ENCODE data around the gene ZP2. TPM values are rescaled to one million over a fixed set of nuclear protein-coding genes. Genes with fewer than 3 reads are reported as not detected.
"Not testable (repeated sequence)": the region's sequence is repeated elsewhere in the genome, so short reads cannot be mapped to it uniquely, and the experiment has no call there.

ZP2 gene
- 0.23 TPM in 1 of 2 replicates, not detected in the other for total RNA-seq

GRCh38 chr16:21211486-21211885, at the start of gene ZP2:
ZP2 (minus strand) TSS chr16:21211574; CDS start chr16:21211547, 27 bp downstream.
- no peak for DNase-seq

- no peak for DNase-seq
Measured at GRCh38 chr16:21257284-21257683, 45.9 kb upstream of the ZP2 start.

GRCh38 chr16:21256636-21257035, 45.3 kb upstream of the ZP2 start:
- DNase-seq, result no peak

- no peak for DNase-seq
Measured at GRCh38 chr16:21253470-21253869, 42.1 kb upstream of the ZP2 start.

GRCh38 chr16:21250072-21250923, 38.9 kb upstream of the ZP2 start:
- no peak for DNase-seq

GRCh38 chr16:21248179-21248578, 36.8 kb upstream of the ZP2 start:
- DNase-seq, result not testable (repeated sequence)

- no peak for DNase-seq
Measured at GRCh38 chr16:21244518-21245215, 33.3 kb upstream of the ZP2 start.

GRCh38 chr16:21242756-21243155, 31.4 kb upstream of the ZP2 start:
- DNase-seq, result no peak

GRCh38 chr16:21239646-21240045, 28.3 kb upstream of the ZP2 start:
- no peak for DNase-seq

GRCh38 chr16:21236831-21237230, 25.5 kb upstream of the ZP2 start:
- no peak for DNase-seq

GRCh38 chr16:21235199-21235585, 23.8 kb upstream of the ZP2 start:
- no peak for DNase-seq

GRCh38 chr16:21233521-21234150, 22.3 kb upstream of the ZP2 start, which contains the start of gene ANKS4B:
ANKS4B (plus strand) TSS chr16:21233699; CDS start chr16:21233738, 39 bp downstream.
- DNase-seq, result no peak

GRCh38 chr16:21233045-21233520, 21.7 kb upstream of the ZP2 start:
- DNase-seq, result no peak

- DNase-seq, result no peak
Measured at GRCh38 chr16:21228361-21228872, 17.0 kb upstream of the ZP2 start.

- DNase-seq, result no peak
Measured at GRCh38 chr16:21227866-21228265, 16.5 kb upstream of the ZP2 start.

GRCh38 chr16:21226749-21227148, 15.4 kb upstream of the ZP2 start:
- DNase-seq, result no peak

GRCh38 chr16:21224800-21225199, 13.4 kb upstream of the ZP2 start:
- no peak for DNase-seq

GRCh38 chr16:21223787-21224186, 12.4 kb upstream of the ZP2 start:
- no peak for DNase-seq

- DNase-seq, result no peak
Measured at GRCh38 chr16:21222495-21223337, 11.3 kb upstream of the ZP2 start.

GRCh38 chr16:21219551-21219950, 8.2 kb upstream of the ZP2 start:
- DNase-seq, result no peak

- no peak for DNase-seq
Measured at GRCh38 chr16:21218153-21218552, 6.8 kb upstream of the ZP2 start.

- no peak for DNase-seq
Measured at GRCh38 chr16:21217121-21217520, 5.7 kb upstream of the ZP2 start.

All from dermis blood vessel endothelial cell (primary cell).